Measurements from ENCODE around the gene TSPAN13. TPM values are rescaled to one million over a fixed set of nuclear protein-coding genes. Genes with fewer than 3 reads are reported as not detected.

TSPAN13 gene
- total RNA-seq, 1 donor from 2014 or later = 81.1 TPM

DNA sequence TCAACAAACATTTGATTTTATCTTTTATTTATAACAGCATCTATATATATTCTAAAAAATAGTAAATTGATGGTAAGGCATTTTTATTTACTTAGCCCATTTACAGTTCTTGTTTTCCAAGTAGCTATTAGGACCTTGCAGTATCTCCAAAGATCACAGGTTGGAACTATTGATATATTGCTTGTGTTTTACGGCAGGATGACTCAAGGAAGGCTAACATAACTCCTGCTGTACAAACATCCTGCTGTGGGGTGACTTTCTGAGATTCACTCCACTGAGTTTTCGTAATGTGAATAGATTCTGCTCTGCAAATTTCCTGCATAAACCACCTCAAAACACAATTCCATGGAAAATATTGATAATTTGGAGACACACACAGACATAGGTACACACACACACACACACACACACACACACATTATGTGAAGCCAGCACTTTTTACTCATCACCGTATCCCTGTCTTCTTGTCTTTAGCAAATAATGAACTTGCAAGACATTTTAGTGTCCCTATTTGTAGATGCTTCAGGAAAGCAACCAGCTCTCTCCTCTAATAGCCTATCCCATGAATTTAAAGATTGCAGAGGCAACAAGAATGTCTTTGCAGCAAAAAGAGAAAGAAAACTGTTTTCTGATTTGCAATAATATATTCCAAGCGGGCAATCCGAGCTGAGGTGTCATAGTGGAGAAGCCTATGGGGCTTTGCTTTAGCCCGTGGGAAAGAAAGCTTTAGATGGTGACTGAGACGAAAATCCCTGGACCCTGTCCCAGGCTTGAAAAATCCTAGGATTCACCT is 50.5 kb downstream of the TSPAN13 start:
- Mint-ChIP-seq H3K4me1 (ENCODE audit: low read depth, unreplicated experiment) (no peaks in the 10 kb centered on the region), H3K27ac (ENCODE audit: unreplicated experiment) (no peak overlapping the region)

GRCh38 chr7:16804674-16805439 is 51.3 kb downstream of the TSPAN13 start, which contains the start of gene AGR2:
Gene AGR2, minus strand, starts transcription at chr7:16804999. Its CDS starts 3,203 bp downstream, at chr7:16801796.
- TF ChIP-seq, protein P1, sequence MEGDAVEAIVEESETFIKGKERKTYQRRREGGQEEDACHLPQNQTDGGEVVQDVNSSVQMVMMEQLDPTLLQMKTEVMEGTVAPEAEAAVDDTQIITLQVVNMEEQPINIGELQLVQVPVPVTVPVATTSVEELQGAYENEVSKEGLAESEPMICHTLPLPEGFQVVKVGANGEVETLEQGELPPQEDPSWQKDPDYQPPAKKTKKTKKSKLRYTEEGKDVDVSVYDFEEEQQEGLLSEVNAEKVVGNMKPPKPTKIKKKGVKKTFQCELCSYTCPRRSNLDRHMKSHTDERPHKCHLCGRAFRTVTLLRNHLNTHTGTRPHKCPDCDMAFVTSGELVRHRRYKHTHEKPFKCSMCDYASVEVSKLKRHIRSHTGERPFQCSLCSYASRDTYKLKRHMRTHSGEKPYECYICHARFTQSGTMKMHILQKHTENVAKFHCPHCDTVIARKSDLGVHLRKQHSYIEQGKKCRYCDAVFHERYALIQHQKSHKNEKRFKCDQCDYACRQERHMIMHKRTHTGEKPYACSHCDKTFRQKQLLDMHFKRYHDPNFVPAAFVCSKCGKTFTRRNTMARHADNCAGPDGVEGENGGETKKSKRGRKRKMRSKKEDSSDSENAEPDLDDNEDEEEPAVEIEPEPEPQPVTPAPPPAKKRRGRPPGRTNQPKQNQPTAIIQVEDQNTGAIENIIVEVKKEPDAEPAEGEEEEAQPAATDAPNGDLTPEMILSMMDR (IDR thresholded peaks at IDR 0.05; ENCODE audit: partially characterized antibody, unreplicated experiment) = no peak
- no peak for DNase-seq
- no peak within 1 kb of the TSS for H3K27ac Mint-ChIP-seq (ENCODE audit: unreplicated experiment)

More for the DNA sequence above, 50.5 kb downstream of the TSPAN13 start:
- no peak for DNase-seq
- TF ChIP-seq, protein P1 (IDR thresholded peaks at IDR 0.05; ENCODE audit: partially characterized antibody, unreplicated experiment) = no peak
- Mint-ChIP-seq H3K9me3 (ENCODE audit: unreplicated experiment) (peaks cover 2% of the 10 kb centered on the region), H3K27me3 (ENCODE audit: unreplicated experiment) (no peaks in the 10 kb centered on the region), H3K36me3 (ENCODE audit: unreplicated experiment) (no peaks in the 10 kb centered on the region), H3K4me3 (ENCODE audit: unreplicated experiment) (no peak overlapping the region)

GRCh38 chr7:16805441-16805840 is 51.9 kb downstream of the TSPAN13 start:
- H3K27me3 Mint-ChIP-seq (ENCODE audit: unreplicated experiment) = no peaks in the 10 kb centered on the region

More at GRCh38 chr7:16804674-16805439, 51.3 kb downstream of the TSPAN13 start, which contains the start of gene AGR2:
- Mint-ChIP-seq H3K36me3 (ENCODE audit: unreplicated experiment) (no peaks in the 10 kb centered on the region), H3K9me3 (ENCODE audit: unreplicated experiment) (peaks cover 2% of the 10 kb centered on the region), H3K4me1 (ENCODE audit: low read depth, unreplicated experiment) (no peaks in the 10 kb centered on the region), H3K4me3 (ENCODE audit: unreplicated experiment) (no peak within 1 kb of the TSS), H3K27me3 (ENCODE audit: unreplicated experiment) (no peaks in the 10 kb centered on the region)

DNA sequence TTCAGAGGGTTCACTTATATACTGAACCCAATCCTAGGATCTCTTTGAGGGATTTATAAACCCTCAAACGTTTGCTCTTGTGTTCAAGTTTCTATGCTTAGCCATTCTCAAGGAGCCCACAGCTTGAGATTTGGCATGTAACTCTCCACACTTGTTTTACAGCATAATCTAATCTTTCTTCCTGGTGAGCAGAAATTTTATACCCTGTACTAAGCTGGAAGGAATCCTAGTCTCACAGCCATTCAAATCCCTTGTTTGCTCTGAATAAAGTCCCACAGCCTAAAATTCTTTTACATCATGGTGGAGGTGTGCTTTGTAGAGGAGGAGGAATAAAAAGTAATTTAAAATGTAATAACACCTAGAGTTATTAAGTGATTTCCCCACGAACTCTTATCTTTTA is 56.6 kb downstream of the TSPAN13 start:
- H3K9me3 Mint-ChIP-seq (ENCODE audit: unreplicated experiment) = peaks cover 2% of the 10 kb centered on the region
- no peak overlapping the region for H3K27ac Mint-ChIP-seq (ENCODE audit: unreplicated experiment)
- TF ChIP-seq, protein P1 (IDR thresholded peaks at IDR 0.05; ENCODE audit: partially characterized antibody, unreplicated experiment) = no peak
- DNase-seq = no peak
- H3K4me3 Mint-ChIP-seq (ENCODE audit: unreplicated experiment) = no peak overlapping the region
- no peaks in the 10 kb centered on the region for H3K27me3 Mint-ChIP-seq (ENCODE audit: unreplicated experiment)
- H3K4me1 Mint-ChIP-seq (ENCODE audit: low read depth, unreplicated experiment) = no peaks in the 10 kb centered on the region
- no peaks in the 10 kb centered on the region for H3K36me3 Mint-ChIP-seq (ENCODE audit: unreplicated experiment)

More at GRCh38 chr7:16805441-16805840, 51.9 kb downstream of the TSPAN13 start:
- Mint-ChIP-seq H3K27ac (ENCODE audit: unreplicated experiment) (no peak overlapping the region), H3K36me3 (ENCODE audit: unreplicated experiment) (no peaks in the 10 kb centered on the region), H3K4me1 (ENCODE audit: low read depth, unreplicated experiment) (no peaks in the 10 kb centered on the region), H3K9me3 (ENCODE audit: unreplicated experiment) (peaks cover 2% of the 10 kb centered on the region), H3K4me3 (ENCODE audit: unreplicated experiment) (no peak overlapping the region)
- TF ChIP-seq, protein P1 (IDR thresholded peaks at IDR 0.05; ENCODE audit: partially characterized antibody, unreplicated experiment) = no peak
- no peak for DNase-seq
